ENCODE results near the gene FLT3.

The FLT3 gene

DNA sequence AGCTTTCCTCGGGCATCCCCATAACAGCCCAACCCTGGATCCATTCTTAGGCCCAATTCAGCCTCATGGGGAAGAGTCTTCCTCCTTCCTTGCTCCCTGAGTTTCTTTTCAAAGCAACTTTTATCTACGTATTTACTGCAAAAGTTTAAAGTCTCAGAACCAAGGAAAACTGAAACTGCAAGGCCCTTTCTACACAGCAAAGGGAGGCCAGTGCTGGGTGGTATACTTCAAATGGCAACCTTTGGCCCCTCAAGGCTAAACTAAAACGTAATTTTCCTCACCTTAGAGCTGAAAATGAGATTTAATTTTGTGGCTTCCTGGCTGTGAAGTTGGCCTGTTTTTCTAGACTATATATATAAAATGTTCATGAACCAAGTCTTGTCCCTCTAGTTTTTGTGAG, 136.9 kb downstream of the FLT3 start:
- DNase-seq (ENCODE audit: insufficient read length, low spot score) (no peak), FAIRE-seq (no peak)

DNA sequence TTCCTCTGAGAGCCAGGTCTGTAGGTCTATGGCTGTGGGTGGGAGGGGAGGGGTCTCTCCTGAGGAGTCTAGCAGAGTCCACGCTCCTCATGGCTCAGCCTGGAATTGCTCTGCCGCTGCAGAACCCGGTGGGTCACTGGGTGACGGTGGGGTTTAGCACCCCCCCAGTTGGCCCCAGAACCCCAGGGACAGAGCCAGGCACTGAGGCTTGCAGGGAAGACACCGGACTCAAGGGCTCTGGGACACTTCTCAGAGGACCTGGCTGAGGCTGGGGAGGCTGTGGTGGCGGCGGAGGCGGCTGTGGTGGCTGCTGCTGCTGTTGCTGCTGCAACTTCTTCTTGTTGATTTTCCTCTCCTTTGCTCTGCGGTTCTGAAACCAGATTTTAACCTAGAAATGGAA, 137.4 kb downstream of the FLT3 start:
- DNase-seq (ENCODE audit: insufficient read length, low spot score) (no peak), FAIRE-seq (no peak)

- FAIRE-seq (no peak), DNase-seq (ENCODE audit: insufficient read length, low spot score) (no peak)
Observed at GRCh38 chr13:27962128-27962841, 138.1 kb downstream of the FLT3 start.

GRCh38 chr13:27961227-27962085, 138.9 kb downstream of the FLT3 start:
- DNase-seq (ENCODE audit: insufficient read length, low spot score) (no peak), FAIRE-seq (no peak)

DNA sequence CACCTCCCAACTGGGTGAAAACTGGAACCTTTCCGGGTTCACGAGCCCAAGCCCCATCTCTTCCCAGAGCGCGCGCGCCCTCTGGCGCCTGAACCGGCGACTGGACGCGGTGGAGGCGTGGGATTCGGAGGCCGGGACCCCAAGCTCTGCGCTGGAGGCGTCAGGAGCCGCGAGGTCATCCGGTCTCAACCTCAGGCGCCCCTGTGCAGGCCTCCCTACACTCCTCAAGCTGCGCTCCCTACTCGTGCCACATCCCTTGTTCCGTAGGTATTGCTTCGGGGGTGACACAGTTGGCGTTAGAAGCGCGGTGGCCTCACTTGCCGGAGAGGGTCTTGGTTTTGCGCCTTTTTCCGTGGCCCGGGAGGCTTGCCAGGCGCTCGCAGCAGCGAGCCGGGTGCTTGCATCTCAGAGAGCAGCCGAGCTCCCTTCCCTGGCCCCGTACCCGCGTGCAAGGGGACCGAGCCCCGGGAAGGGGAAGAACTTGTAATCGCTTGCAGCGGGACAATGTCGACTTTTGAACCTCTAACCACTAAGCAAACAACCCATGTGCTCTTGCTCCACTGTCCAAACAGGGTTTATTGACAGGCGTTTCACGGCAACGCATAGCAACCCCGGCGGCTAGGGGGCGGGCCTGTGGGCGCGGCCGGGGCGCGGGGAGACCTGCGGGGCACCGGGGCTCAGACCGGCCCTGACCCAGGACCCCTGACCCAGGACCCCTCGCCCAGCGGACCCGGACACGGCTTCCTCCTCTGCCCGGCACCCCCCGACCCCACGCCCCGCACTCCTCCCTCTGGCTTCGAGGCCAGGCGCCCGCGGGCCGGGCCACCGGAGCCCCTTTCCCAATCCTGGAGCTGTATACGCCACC, 139.8 kb downstream of the FLT3 start:
- FAIRE-seq (no peak), DNase-seq (ENCODE audit: insufficient read length, low spot score) (peak; percentile 37)

GRCh38 chr13:27959976-27960361, 140.4 kb downstream of the FLT3 start:
- DNase-seq (ENCODE audit: insufficient read length, low spot score): no peak
- no peak for FAIRE-seq

DNA sequence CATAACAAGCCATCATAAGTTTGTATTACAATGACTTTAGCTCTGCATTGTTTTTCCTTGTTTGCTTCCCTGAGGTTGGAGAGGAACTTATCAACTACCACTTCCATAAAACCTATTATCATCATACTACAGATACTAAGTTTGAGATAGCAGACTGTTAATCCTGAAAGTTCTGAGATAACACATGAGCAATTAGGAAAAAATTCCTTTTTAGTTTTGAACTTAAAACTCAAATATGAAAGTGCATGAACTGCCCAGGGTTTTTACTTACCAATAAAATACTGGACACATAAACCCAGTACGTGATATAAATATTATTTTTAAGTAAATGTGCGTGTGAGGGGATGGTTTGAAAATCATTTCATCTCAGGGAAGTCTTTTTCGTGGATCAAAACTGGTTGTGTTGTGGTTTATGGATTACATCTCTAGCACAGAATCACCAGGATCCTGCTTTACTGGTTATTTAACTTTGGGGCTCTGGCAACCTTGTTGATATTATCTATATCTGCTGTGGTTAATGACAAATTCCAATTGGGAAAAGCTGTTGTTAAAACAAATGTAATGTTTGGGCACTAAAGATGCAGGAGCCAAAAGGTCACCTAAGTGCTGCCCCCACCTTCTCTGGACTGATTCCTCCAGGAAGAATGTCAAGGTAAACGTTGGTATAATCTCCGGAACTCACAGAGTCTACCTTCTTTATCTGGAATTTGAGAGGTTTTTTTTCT, 143.6 kb downstream of the FLT3 start:
- no peak for DNase-seq (ENCODE audit: insufficient read length, low spot score)
- FAIRE-seq: no peak

- FAIRE-seq (peak; percentile 65), DNase-seq (ENCODE audit: insufficient read length, low spot score) (no peak)
Observed at GRCh38 chr13:27955014-27955591, 145.3 kb downstream of the FLT3 start.

- no peak for FAIRE-seq
- DNase-seq (ENCODE audit: insufficient read length, low spot score): no peak
Observed at GRCh38 chr13:27954406-27954851, 145.9 kb downstream of the FLT3 start.

DNA sequence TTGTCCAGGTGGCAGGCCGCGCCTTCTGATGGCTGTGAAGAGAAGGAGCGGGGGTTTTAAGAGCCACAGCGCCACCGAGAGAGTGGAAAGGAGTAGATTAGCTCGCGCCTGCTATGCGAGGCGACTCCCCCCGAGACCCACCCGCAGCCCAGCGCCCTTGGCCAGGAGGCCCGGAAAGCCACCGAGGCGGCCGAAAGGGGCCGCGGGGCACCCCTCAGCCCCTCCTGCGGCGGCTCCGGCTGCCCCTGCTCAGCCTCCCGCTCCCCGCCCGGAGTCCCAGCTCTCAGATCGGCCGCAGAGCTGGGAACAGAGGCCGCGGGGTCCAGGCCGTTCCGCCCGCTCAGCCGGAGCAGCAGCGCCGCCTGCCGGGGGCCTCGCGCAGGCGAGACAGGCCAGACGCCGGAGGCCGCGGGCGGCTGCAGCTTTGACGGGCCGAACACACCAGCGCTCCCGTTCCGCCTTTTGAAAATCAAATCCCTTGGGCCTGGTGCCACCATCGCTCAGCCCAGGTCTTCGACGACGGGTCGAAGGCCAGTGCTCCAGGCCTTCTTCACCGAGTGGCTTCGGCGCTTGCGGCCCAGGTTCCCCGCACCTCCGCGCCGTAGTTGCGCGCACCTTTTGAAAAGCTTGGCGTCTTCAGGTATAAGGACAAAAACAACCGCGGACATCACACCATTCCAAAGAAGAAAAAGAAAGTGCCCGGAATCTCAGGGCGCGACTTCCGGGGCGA, 146.5 kb downstream of the FLT3 start:
- no peak for FAIRE-seq
- DNase-seq (ENCODE audit: insufficient read length, low spot score): peak; percentile 86
